ENCODE data around the gene ATP5ME.
"Not testable (repeated sequence)": the region's sequence is repeated elsewhere in the genome, so short reads cannot be mapped to it uniquely, and the experiment has no call there.

ATP5ME gene

DNA sequence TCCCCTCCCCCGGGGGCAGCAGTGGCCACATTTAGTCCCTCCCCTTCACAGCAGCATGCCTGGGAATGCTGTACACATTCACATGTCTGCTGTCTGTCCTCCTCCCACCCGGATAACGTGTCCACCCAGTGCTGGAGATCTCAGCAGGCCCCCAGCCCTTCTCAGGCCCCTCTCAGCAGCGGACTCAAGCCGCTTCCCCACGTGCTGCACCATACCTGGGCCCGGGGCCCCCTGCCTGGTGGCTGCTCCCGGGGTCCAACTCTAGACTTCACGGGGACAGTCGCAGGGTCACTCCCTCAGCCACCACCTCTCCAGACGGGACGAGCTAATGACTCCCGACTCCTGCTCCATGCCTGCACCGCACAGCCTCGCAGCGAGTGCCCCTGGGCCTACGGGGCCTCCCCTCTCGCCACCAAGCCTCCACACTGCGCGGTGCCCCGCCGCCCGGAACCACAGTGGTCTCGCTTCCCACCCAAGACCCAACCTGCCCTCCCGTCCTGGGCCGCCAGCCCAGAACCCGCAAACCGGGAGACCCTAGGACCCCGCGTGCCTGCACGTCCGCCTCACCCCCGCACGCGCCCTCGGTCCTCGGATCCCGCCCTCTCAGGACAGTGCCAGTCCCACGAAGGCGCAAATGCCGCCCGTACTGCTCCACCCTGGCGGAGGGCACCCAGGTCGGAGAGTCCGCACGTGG lies 30.3 kb upstream of the ATP5ME start:
- DNase-seq: no peak

DNA sequence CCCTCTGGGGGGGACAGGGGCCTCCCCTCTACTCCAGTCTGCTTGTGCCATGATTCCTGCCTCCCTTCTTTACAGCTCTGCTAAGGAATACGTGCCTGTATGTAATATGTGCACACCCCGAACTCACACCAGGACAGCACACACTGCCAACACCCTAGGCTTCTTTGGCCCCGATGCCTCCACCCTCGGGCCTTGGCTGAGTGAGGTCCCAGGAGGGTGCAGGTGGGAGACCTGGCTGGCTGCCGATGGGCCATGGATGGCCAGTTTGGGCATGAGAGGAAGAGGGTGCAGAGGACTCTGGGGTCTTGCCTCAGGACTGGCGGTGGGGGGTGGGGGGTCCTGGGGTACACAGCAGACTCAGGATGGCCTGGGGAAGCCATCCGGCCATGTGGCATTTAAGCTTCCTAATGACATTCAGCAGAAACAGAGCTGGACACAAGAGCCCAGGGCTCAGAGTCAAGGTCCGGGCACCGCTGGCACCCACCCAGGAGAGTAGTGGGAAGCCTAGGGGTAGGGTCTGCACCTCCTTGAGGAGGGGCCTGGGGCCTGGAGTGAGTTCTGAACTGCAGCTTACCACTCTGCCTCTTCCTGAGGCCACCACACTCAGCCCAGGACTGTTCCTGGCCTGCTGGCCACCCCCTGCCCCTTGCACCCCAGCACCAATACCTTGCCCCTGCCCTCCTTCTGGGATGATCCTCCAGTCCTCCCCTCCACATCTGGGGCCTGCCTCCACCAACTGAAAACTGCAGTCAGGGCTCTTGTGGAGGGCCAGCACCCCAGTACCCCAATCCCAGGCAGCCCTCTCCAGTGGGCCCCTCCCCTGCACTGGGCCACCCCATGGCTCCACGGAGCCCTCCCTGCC lies 29.5 kb upstream of the ATP5ME start:
- DNase-seq: no peak

DNA sequence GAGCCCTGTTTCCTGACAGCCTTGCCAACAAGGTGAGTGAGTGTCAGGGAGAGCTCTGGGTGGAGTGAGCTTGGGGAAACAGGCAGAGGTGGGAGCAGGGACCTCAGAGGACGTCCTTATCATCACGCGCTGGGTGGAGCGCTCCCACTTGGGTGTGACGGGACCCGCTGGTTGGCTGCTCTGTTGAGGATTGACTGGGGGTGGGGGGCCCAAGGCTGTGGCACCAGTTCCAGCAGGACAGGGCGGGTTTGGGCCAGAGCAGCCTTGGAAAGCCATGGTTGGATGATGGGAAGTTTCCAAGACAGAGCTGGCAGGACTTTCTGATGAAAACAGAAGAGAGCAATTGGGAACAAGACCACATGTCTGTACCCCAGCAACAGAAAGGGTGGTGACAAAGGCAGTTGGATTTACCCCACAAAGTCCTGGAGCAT lies 28.6 kb upstream of the ATP5ME start:
- no peak for DNase-seq

DNA sequence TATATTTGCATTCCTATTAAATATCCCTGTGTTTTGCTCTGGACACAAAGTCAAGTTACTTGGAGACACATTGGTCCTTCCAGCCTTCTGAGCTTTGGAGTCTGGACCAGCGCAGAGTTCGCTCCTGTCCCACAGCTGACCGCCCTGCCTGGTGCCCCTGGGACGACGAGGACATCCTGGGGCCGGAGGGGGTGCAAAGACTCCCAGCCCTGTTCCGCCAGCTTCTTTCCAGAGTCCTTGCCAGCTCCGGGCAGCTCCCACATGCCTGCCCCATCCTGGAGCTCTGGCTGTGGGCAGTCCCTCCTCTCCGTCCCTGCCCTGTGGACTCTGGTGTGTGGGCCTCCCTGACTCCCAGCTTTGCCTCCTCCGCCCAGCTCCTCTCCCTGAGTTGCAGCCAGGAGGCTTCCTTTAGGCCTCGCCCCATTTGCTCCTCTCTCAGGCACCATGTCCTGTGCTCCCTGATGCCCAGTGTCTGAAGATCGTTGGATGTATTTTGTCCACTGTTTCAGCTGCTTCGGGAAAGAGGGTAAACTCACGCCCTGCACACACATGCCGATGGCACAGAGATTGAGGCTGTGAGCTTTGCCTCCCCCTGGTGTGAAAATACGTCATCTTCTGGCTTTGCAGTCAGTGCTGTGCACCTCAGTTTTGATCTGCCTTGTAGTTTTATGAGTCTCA lies 26.6 kb upstream of the ATP5ME start:
- no peak for DNase-seq

DNA sequence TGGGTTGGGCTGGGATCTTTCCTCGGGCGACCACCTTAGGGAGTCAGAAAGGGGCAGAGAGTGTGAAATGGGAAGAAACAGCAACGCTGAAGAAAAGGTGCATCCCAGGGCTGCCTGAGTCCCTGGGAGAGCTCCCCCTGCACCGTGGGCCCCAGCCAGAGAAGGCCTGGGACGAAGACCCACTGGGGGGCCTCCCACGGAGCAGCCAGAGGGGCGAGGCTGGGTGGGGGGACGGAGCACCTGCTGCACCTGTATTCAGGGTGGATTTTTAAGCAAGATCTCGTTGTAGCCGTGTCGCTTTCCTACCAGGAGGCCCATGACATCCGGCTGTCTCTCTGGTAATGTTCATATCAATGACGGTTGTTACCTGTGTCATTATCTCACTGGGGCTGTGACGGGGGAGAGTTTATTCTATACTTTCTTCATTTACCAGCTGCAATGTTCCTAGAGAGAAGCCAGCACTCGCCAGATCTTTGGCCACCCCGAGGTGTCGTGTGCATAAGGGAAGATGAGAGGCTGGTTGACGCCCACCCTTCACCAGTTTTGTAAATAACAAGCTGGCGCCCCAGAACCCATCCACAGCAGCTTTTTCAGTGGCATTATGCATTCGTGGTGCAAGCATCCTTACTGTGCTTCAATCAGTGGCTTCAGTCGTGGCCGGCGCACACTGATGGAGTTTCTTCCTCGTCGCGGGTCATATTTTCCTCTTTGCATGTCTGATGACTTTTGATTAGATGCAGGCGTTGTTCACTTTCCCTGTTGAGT lies 25.9 kb upstream of the ATP5ME start:
- no peak for DNase-seq

DNA sequence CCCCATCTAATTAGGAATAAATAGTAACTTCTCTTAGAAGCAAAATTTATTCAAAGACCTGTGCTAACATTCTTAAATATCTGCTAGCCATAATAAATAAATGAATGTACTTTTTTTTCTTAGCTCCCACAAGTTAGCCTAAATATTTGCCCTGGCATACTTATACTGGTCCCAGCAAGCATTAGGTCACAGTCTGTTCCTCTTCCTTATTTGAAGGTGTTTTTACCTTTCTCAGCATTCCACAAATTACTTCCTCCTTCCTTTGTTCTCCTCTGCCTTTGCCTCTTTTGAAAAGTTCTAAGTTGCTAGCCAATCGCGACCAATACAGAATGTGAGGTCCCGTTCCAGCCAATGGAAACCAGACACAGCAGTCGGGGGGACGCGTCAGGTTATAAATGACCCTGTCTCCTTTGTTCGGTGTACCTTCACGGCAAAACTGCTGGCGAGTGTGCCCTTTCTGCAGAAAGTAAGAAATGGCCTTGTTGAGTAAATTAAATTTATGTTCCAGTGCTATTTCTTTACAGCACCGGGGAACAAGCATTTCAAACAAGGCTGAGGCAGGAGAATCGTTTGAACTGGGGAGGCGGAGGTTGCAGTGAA lies 20.4 kb upstream of the ATP5ME start:
- not testable (repeated sequence) for DNase-seq

DNA sequence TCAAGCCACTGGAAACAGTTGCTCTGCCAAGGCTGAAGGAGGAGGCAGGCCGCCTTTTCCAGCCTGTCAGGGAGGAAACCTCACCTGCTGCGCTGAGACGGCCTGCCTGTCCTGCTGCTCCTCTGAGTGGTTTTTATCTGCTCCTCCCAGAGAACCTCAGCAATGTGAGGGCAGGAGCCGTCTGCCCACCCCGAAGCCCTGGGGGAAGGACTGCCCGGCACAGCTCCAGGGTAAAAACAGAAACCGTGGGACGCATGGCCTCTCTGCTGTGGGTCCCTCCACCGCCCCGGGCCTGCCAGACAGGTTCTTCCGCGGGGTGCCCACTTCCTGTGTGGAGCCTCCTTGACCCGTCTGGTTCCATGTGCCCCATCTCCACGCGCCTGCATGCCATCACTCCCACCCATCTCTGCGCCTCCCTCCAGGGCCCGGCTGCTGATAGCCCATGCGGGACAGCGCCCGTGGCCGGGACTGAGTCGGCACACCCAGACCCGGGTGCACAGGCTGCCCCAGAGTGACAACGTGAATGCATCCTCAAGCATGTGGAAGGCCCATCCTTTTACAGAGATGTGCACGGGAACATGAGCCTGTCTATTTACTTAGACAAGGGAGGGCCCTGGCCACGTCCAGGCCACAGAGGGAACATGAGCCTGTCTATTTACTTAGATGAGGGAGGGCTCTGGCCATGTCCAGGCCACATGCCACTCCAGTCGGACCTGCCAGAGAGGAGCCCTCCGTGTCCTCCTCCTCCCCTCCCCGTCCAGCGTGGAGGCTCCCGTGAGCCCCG lies 18.9 kb upstream of the ATP5ME start:
- DNase-seq: peak; percentile 36

DNA sequence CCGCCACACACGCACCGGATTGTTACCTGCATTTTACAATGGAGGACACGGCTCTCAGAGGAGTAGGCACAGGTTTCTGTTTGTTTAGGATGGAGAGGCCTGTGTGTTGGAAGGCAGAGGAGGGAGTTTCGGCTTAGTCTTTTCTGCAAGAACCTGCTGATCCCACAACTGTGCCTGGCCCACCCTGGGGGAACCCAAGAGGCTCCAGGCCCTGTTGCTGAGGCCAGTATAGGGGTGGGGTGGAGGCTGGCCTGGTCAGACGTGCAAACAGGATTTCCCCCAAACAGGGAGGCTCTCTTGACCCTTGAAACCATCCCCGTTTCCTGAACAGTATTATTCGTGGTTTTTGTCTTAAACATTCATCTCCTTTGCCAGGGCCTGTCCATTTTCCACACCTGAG lies 15.6 kb upstream of the ATP5ME start:
- no peak for DNase-seq

DNA sequence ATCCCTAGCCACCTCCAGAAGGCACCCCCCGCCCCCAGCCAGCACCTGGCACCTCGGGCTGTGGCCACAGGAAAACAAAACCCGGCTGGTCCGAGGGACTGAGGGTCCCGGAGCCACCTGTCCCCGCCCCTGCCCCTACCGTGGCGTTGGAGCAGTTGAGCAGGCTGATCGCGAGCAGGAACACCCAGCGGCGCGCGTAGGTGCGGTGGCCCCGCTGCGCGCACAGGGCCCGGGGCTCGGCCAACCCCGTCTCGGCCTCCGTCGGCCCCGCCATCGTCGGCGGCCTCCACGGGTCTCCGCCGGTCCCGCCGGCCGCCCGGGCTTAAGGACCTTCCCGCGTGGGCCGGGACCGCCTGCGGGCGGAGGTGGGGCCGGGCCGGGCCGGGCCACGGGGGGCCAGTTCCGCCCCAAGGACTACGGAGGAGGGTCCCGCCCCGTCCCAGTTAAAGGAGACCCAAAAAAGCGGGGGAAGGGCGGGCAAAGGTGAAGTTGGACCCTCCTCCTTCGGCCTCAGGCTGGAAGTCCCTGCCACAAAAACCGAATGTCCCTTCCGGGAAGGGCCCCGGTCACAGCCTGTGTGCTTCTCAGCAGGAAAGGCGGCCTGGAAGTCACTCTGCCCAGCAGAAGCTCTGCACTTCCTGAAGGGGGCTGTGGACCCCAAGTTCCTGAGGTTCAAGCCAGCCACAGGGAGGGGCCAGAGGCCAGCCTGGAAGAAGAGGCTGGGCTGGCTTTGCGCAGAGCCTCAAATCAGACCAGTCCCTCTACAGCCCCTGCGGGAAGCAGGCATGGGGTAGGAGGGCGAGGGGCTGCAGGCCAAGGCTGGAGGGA lies 15.0 kb upstream of the ATP5ME start, which contains the start of gene SLC49A3:
TSS of gene SLC49A3 (minus strand) at position 298 of the 828 bp plus-strand sequence. CDS start at position 274, 24 bp downstream.
- peak; percentile 20 for DNase-seq

DNA sequence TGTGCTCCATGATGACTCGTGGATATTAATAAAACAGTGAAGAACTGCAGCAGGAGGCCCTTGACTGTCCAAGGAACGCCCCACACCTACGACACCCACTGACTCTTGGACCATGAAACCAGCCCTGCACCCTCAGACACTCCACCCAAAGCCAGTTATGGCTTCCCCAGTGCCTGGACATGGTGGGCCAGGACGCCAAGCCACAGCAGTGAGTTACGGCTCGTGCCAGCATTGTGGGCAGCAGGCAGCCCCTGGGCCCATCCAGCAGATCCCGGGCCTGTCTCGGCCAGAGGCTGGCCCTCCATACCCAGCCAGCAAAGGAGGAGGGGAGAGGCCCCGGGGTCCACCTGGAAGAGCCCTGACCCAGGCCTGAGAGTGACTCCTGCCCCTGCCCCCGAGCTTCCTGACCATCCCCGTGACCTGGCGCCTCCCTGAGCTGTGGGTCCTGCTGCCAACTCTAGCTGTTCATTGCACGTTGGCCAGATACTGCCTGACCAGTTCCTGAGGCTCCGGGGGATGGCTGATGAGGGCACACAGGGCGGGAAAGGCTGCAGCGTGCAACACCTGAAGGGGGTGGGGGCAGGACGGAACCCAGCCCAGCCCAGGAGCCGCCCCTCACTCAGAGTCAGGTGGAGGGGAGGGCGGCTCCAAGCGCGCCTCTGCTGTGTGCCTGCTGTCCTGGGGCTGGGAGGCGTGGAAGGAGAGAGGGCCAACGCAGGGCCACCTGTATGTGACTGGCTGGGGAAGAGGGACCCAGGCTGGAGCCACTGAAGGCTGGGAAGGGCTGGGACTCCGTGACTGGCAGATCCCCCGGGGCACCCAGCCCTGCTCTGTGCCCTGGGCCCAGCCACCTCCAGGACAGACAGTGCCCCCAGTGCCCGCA lies 14.1 kb upstream of the ATP5ME start:
- DNase-seq: no peak

DNA sequence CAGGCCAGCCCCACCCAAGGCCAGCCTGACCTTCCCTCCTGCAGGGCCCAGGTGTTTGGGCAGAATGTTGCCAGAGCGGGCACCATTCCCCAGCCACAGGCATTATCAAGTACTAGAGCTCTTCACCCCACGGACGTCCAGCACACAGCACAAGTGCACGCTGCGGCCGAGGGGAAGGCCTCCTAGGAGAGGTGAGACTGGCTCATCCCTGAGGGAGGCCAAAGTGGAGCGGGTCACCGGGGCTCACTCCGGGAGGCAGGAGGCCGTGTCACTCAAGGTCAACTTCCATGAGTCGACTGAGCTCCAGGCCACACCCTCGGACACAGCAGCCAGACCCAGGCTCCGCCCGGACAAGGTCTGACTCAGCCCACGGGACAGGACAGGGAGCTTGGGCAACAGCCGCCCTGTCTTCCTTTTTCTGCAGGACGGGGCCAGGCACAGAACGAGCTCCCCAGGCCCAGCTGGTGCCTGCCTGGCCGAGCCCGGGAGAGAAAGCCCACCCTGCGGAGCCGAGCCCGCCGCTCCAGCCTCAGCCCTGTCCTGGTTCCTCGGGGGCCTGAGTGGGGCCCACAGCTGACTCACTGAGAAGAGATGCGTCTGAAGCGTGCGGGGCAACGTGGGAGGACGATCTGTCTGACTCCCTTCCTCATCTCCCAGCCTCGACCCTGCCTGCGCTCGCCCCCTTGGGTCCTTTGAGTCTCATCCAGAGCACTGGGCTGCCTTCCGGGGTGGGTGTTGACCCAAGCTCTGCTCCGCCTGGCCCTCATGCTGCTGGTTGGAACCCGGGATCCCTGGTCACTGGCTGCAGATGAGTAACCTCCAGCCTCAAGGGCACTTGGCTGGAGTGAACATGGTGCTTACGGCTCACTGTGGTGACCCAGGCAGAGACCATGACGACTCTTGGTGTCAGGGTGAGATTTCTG lies 13.2 kb upstream of the ATP5ME start:
- DNase-seq: no peak

DNA sequence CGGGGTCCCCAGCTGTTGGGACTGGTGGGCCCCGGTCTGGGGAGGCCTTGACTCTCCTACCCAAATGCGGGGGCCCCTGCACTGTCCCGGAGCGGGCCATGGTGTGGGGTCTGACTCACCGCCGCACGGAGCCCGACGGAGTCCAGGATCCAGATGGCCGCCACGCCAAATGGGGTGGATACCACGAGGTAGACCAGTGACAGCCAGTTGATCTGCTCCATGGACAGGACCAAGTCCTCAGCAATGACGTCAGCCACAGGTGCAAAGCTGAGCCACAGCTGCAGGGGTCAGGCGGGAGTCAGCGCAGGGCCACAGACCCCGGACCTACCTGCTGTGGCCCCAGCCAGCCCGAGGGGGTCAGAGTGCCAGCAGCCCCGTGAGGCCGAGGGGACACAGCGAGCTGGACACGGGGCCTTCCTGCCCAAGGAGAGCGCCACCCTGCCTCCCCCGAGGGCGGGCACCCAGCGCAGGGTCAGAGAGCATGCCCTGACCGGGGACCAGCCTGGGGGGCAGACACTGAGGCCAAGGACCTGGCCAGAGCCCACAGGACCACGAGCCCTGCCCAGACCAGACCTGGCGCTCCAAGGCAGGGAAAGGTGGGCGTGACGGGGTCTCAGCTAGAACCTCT lies 12.5 kb upstream of the ATP5ME start:
- DNase-seq: no peak

DNA sequence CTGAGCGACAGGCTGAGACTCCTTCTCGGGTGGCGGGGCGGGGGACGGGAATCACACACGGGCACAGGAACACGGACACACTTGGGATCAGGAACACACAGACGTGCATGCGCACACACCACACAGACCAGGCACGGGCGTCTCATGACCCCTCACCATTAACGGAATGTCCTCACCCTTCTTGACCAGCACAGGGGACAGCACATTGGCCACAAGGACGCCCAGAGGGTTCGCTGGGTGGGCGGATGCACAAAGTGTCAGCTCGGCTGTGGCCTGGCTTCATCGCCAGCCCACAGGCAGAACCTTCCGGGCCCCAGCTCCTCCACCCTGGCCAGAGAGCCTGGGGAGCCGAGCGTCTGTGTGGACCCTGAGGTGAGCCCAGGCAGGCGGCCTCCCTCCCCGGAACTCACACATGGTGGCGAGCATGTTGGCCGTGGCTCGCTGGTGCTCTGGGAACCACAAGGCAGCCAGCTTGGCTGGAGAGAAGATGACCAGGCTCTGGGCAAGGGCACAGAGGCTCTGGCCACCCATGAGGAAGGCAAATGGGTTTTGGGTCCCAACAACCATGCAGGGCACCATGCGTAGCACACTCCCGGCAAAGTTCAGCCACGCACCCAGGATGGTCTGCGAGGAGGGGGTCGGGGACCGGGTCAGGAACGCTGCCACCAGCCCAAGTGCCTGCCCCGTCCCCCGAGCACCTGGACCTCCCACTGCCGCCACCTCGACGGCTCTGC lies 11.8 kb upstream of the ATP5ME start:
- no peak for DNase-seq

DNA sequence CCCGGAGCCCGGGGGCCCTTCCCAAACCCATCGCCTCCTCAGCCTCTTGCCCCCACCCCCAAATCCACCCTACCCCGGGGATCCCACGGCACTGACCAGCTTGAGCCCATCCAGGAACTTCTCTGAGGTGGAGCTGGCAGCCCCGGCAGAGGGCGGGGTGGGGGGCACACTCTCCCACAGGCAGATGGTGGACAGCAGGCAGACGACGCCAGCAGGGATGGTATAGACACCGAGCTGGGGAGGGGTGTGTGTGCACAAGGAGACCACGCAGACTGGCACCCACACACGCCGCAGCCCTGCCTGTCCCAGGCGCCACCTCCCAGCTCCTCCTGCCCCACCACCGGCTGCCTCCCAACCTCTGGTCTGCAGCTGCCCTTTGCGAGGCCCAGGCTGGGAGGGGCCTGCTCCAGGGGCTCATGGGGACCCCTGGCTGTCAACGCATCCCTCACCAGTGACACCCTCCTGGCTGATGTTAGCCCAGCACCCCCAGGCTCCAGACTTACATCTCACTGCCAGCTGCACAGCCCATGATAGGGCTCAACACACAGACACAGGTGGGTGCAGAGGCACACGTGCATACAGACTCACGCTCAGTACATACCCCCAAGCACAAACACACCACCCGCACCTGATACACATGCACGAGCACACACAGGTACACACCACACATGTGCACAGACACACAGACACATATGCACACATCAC lies 10.7 kb upstream of the ATP5ME start:
- no peak for DNase-seq

DNA sequence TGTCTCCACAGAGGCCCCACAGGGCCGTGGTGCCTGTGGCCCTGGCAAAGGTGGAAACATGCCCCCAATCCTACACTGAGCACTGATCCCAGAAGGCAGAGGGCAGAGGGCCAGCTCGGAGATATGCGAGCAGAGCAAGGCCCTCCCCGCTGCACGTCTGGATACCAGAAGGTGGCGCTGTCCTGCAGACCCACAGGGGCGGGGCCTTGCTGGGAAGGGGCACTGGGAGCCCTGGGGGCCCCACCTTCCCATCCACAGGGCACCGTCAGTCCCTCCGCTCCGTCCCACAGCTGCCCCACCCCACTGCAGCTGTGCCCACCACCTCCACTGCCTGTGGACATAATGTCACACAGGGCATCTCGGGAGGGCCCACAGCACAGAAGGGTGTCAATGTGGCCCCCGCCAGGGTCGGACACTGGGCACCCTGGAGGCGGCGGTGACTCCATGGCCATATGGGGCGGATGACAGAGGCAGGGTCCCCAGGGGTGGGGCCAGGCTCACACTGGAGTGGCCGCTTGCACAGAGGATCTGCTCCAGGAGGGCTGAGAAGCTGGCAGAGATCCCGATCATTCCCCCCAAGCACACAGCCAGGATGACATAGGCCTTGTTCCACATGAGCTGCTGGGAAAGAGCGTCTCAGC lies 10.0 kb upstream of the ATP5ME start:
- DNase-seq: peak; percentile 42

All from NCI-H146 (cell line).